Measurements from ENCODE around the gene PGA3. TPM values are rescaled to one million over a fixed set of nuclear protein-coding genes. Genes with fewer than 3 reads are reported as not detected.
A peak's percentile ranks its signal among the peaks of the same experiment; 100 is the strongest.

PGA3 gene
- total and polyA plus RNA-seq, 2 of the 8 experiments (the other 6 are each of a cell fraction or from before 2014, with no cell fraction given) = not detected

- TF ChIP-seq TCF12 (IDR thresholded peaks at IDR 0.05; ENCODE audit: low read depth, low read length) (no peak), MAFK (IDR thresholded peaks at IDR 0.05; ENCODE audit: low read depth, low read length) (no peak), PHF8 (conservative IDR thresholded peaks at IDR 0.05; ENCODE audit: low read depth, low read length) (peak; percentile 86), EGR1 (IDR thresholded peaks at IDR 0.05; ENCODE audit: borderline replicate concordance, low read depth, low read length) (peak; percentile 72; the same call in 1 of the 2 replicates), POLR2A (IDR thresholded peaks at IDR 0.05; ENCODE audit: control extremely low read depth in 1 of 2, low read depth in 2 of 2, low read length in 2 of 2) (peak; percentile 57 to 78), BACH1 (IDR thresholded peaks at IDR 0.05; ENCODE audit: low read length) (peak; percentile 69), GABPA (IDR thresholded peaks at IDR 0.05; ENCODE audit: borderline replicate concordance, insufficient read depth, low read length) (peak; percentile 80; the same call in 1 of the 2 replicates), SP2 (IDR thresholded peaks at IDR 0.05; ENCODE audit: low read length) (no peak), BRCA1 (IDR thresholded peaks at IDR 0.05; ENCODE audit: low read depth, low read length) (no peak), CEBPB (IDR thresholded peaks at IDR 0.05; ENCODE audit: low read depth, low read length) (no peak), HDAC6 (IDR thresholded peaks at IDR 0.05; ENCODE audit: low read depth, low read length) (no peak), BCL11A (IDR thresholded peaks at IDR 0.05; ENCODE audit: low read depth in 2 of 2, low read length in 2 of 2) (no peak), MAX (IDR thresholded peaks at IDR 0.05) (peak; percentile 67), POLR2AphosphoS5 (IDR thresholded peaks at IDR 0.05; ENCODE audit: low read depth, low read length) (peak; percentile 60; the same call in 1 of the 2 replicates), USF2 (IDR thresholded peaks at IDR 0.05; ENCODE audit: low read length) (peak; percentile 83), RXRA (IDR thresholded peaks at IDR 0.05; ENCODE audit: insufficient read depth, low read depth, low read length) (no peak), EZH2 (IDR thresholded peaks at IDR 0.05; ENCODE audit: low read depth, low read length, severe bottlenecking) (no peak)
- TF ChIP-seq, protein P1, sequence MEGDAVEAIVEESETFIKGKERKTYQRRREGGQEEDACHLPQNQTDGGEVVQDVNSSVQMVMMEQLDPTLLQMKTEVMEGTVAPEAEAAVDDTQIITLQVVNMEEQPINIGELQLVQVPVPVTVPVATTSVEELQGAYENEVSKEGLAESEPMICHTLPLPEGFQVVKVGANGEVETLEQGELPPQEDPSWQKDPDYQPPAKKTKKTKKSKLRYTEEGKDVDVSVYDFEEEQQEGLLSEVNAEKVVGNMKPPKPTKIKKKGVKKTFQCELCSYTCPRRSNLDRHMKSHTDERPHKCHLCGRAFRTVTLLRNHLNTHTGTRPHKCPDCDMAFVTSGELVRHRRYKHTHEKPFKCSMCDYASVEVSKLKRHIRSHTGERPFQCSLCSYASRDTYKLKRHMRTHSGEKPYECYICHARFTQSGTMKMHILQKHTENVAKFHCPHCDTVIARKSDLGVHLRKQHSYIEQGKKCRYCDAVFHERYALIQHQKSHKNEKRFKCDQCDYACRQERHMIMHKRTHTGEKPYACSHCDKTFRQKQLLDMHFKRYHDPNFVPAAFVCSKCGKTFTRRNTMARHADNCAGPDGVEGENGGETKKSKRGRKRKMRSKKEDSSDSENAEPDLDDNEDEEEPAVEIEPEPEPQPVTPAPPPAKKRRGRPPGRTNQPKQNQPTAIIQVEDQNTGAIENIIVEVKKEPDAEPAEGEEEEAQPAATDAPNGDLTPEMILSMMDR (IDR thresholded peaks at IDR 0.05; ENCODE audit: control extremely low read depth in 1 of 3, insufficient read depth in 1 of 3, low read depth in 1 of 3, low read length in 3 of 3) = no peak
- TF ChIP-seq, protein P2, sequence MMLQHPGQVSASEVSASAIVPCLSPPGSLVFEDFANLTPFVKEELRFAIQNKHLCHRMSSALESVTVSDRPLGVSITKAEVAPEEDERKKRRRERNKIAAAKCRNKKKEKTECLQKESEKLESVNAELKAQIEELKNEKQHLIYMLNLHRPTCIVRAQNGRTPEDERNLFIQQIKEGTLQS (IDR thresholded peaks at IDR 0.05; ENCODE audit: insufficient read depth, low read depth, low read length) = 0 out of 2 replicates have a peak, but pooled peaks have one; percentile 47
Observed at GRCh38 chr11:61161190-61162091, 41.9 kb upstream of the PGA3 start, which contains the start of gene VPS37C (continued).

Data from H1 (cell line).